ENCODE results near the gene B3GNT7.
"Not testable (repeated sequence)": the region's sequence is repeated elsewhere in the genome, so short reads cannot be mapped to it uniquely, and the experiment has no call there.

B3GNT7 gene

DNA sequence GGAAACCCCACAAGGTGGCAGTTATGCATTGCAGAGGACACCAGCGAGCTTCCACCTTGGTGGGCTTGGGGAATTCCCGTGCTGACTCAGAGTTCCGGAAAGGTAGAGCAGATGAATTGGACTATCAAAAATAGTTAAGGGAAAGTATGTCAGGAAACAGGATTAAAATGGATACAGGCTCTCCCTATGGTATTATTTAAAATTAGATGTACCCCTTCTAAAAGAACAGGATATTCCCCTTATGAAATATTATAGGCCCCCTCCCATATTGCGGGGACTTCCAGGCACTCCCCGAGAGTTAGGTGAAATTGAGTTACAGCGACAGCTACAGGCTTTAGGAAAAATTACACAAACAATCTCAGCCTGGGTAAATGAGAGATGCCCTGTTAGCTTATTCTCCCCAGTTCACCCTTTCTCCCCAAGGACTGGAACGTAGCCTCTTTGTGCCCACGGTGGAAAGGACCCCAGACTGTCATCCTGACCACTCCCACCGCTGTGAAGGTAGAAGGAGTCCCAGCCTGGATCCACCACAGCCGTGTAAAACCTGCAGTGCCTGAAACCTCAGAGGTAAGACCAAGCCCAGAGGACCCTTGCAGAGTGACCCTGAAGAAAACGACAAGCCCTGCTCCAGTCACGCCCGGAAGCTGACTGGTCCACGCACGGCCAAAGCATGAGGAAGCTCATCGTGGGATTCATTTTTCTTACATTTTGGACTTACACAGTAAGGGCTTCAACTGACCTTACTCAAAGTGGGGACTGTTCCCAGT lies 10.3 kb downstream of the B3GNT7 start:
- not testable (repeated sequence) for H3K27ac ChIP-seq (ENCODE audit: low read depth, low read length); H3K36me3 ChIP-seq (ENCODE audit: control insufficient read depth, insufficient read depth, low read length); H3K4me3 ChIP-seq (ENCODE audit: low read depth, low read length); H3K27me3 ChIP-seq (ENCODE audit: control insufficient read depth, insufficient read depth, low read length)
- H3K9me3 ChIP-seq (ENCODE audit: control insufficient read depth, insufficient read depth, low read depth, low read length) = peaks cover 15% of the 10 kb centered on the region
- H3K9ac ChIP-seq (ENCODE audit: low read length) = peak overlapping the region; percentile 9
- peaks cover 18% of the 10 kb centered on the region for H3K4me1 ChIP-seq (ENCODE audit: control insufficient read depth, insufficient read depth, low read length)

DNA sequence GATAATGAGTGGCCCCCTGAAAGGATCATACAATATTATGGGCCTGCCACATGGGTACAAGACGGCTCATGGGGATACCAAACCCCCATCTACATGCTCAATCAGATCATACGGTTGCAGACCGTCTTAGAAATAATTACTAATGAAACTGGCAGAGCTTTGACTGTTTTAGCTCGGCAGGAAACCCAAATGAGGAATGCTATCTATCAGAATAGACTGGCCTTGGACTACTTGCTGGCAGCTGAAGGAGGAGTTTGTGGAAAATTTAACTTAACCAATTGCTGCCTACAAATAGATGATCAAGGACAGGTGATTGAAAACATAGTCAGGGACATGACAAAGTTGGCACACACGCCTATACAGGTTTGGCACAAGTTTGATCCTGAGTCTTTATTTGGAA lies 12.2 kb downstream of the B3GNT7 start:
- H3K4me3 ChIP-seq (ENCODE audit: low read depth, low read length); H3K9ac ChIP-seq (ENCODE audit: low read length); H3K36me3 ChIP-seq (ENCODE audit: control insufficient read depth, insufficient read depth, low read length); H3K27ac ChIP-seq (ENCODE audit: low read depth, low read length); H3K27me3 ChIP-seq (ENCODE audit: control insufficient read depth, insufficient read depth, low read length): not testable (repeated sequence)
- Histone ChIP-seq H3K4me1 (ENCODE audit: control insufficient read depth, insufficient read depth, low read length) (peaks cover 26% of the 10 kb centered on the region), H3K9me3 (ENCODE audit: control insufficient read depth, insufficient read depth, low read depth, low read length) (peaks cover 15% of the 10 kb centered on the region)

DNA sequence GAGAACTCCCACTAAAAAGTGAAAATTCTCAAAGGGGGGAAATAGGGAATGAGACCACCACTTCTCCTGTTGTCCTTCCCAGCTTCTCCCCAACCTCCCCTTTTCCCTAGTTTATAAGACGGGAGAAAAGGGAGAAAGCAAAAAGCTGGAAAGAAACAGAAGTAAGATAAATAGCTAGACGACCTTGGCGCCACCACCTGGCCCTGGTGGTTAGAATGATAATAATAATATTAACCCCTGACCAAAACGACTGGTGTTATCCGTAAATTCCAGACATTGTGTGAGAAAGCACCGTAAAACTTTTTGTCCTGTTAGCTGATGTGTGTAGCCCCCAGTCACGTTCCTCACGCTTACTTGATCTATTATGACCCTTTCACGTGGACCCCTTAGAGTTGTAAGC lies 12.8 kb downstream of the B3GNT7 start:
- H3K36me3 ChIP-seq (ENCODE audit: control insufficient read depth, insufficient read depth, low read length); H3K27ac ChIP-seq (ENCODE audit: low read depth, low read length): not testable (repeated sequence)
- peaks cover 15% of the 10 kb centered on the region for H3K9me3 ChIP-seq (ENCODE audit: control insufficient read depth, insufficient read depth, low read depth, low read length)

DNA sequence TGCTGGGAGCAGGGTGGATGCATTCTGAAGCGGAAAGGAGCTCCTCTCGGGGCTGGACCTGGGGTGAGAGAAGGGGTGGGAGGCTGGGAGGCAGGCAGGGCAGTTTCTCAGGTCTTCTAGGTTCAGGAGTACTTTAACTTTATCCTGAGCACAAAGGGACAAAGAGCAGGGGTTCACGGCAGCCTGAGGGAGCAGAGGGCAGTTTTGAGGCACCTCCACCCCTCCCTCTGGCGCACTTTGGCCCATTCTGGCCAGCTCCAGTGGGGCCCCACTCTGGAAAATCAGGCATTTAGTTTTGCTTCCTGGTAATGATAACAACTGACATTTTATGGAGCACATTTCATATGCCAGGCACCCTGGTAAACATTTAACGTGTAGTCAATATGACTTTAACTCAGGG lies 14.3 kb downstream of the B3GNT7 start:
- Histone ChIP-seq H3K4me3 (ENCODE audit: low read depth, low read length) (no peak overlapping the region), H3K9me3 (ENCODE audit: control insufficient read depth, insufficient read depth, low read depth, low read length) (peaks cover 15% of the 10 kb centered on the region), H3K27me3 (ENCODE audit: control insufficient read depth, insufficient read depth, low read length) (no peaks in the 10 kb centered on the region), H3K9ac (ENCODE audit: low read length) (no peak overlapping the region), H3K27ac (ENCODE audit: low read depth, low read length) (peak overlapping the region; percentile 97), H3K4me1 (ENCODE audit: control insufficient read depth, insufficient read depth, low read length) (peaks cover 45% of the 10 kb centered on the region), H3K36me3 (ENCODE audit: control insufficient read depth, insufficient read depth, low read length) (no peaks in the 10 kb centered on the region)

More for the DNA sequence above, 12.8 kb downstream of the B3GNT7 start:
- not testable (repeated sequence) for H3K27me3 ChIP-seq (ENCODE audit: control insufficient read depth, insufficient read depth, low read length); H3K4me3 ChIP-seq (ENCODE audit: low read depth, low read length); H3K9ac ChIP-seq (ENCODE audit: low read length)
- H3K4me1 ChIP-seq (ENCODE audit: control insufficient read depth, insufficient read depth, low read length) = peaks cover 32% of the 10 kb centered on the region

DNA sequence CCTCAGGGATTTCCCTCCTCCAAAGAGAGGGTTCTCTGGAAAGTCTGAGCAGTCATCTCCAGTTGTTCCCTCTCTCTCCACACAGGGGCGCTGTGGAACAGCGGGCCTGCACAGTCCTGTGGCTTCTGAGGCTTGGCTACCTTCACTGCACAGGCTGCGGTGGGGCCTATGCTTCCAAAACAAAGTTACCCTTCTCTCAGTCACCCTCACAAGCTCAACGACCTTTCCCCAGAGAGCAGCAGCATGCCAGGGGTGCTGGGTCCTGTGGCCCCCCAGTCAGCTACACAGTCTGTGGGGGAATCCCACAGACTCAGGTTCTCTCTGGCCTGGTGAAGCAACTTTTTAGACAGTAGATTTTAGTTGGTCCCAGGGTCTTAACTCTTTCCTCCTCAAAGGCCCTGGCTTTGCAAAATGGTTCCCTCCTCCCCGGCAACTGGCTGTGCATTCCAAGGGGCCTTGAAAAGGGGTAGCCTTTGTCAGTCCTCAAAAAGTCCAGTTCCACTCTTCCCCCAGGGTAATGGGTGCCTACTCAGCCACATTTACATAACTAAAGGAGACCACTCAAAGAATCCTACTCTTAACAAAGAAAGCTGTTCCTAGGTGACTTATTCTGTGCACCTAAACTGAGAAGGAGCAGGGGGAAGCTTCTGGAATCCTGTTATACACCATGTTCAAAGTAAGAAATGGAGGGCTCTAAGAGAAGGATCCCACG lies 14.9 kb downstream of the B3GNT7 start:
- Histone ChIP-seq H3K36me3 (ENCODE audit: control insufficient read depth, insufficient read depth, low read length) (no peaks in the 10 kb centered on the region), H3K9ac (ENCODE audit: low read length) (peak overlapping the region; percentile 87), H3K4me3 (ENCODE audit: low read depth, low read length) (peak overlapping the region; percentile 70), H3K27me3 (ENCODE audit: control insufficient read depth, insufficient read depth, low read length) (no peaks in the 10 kb centered on the region), H3K9me3 (ENCODE audit: control insufficient read depth, insufficient read depth, low read depth, low read length) (peaks cover 15% of the 10 kb centered on the region), H3K27ac (ENCODE audit: low read depth, low read length) (peak overlapping the region; percentile 97), H3K4me1 (ENCODE audit: control insufficient read depth, insufficient read depth, low read length) (peaks cover 41% of the 10 kb centered on the region)

DNA sequence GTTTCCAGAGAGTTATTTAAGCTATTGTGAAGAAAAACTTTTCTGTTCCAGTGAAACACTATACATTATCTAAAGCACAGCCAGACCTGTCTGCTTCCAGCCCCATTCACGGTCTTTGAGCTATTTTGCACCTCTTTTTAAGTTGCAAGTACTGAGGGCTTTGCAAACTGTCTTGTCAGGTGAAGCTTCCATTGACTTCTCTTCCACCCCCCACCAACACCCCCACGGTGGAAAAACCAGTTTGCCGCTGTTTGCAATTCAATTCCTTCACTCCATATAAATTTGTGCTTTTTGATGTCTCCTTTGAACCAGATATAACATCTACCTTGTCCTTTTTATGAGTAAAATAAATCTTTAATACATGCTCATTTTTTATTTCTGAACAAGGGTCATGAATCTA lies 15.7 kb downstream of the B3GNT7 start:
- no peaks in the 10 kb centered on the region for H3K27me3 ChIP-seq (ENCODE audit: control insufficient read depth, insufficient read depth, low read length)
- H3K9me3 ChIP-seq (ENCODE audit: control insufficient read depth, insufficient read depth, low read depth, low read length) = peaks cover 15% of the 10 kb centered on the region
- peak overlapping the region; percentile 95 for H3K27ac ChIP-seq (ENCODE audit: low read depth, low read length)
- no peaks in the 10 kb centered on the region for H3K36me3 ChIP-seq (ENCODE audit: control insufficient read depth, insufficient read depth, low read length)
- peak overlapping the region; percentile 87 for H3K9ac ChIP-seq (ENCODE audit: low read length)
- peak overlapping the region; percentile 70 for H3K4me3 ChIP-seq (ENCODE audit: low read depth, low read length)
- peaks cover 35% of the 10 kb centered on the region for H3K4me1 ChIP-seq (ENCODE audit: control insufficient read depth, insufficient read depth, low read length)

DNA sequence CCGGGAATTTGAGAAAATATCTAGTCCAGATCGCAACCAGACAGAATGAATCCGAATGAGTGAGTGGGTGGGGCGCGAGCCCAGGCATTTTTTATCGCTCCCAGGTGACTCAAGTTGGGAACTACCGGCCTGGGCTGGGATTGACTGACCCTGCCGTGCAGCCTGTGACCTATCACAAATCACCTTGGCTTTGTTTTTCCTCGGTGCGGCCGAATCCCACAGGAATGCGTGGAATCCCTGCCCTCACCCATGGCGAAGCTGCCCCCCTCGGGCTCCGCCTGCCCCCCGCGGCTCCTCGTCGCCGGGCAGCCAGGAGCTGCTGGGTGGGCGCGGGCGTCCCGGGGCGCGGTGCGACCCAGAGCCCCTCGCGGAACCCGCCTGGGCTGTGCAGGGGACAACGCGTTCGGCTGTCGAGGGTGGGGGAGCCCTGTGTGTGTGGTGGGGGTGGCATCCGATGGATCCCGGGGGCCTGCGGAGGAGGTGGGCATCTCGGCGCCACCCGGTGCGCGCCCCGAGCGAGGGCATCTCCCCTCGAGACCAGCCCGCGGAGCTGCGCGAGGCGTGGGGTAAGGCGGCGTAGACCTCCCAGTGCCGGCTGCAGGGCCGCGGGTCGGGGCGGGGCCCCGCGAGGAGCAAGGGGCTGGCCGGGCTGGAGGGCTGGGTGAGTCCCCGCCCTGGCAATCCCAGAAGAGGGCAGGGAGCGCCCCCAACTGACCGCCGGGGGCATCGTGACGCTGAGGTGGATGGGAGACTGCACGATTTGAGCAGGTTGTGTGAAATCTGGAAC lies 16.5 kb downstream of the B3GNT7 start:
- Histone ChIP-seq H3K27ac (ENCODE audit: low read depth, low read length) (peak overlapping the region; percentile 95), H3K4me3 (ENCODE audit: low read depth, low read length) (peak overlapping the region; percentile 70), H3K36me3 (ENCODE audit: control insufficient read depth, insufficient read depth, low read length) (no peaks in the 10 kb centered on the region), H3K27me3 (ENCODE audit: control insufficient read depth, insufficient read depth, low read length) (no peaks in the 10 kb centered on the region), H3K9ac (ENCODE audit: low read length) (peak overlapping the region; percentile 87), H3K9me3 (ENCODE audit: control insufficient read depth, insufficient read depth, low read depth, low read length) (peaks cover 15% of the 10 kb centered on the region), H3K4me1 (ENCODE audit: control insufficient read depth, insufficient read depth, low read length) (peaks cover 35% of the 10 kb centered on the region)

DNA sequence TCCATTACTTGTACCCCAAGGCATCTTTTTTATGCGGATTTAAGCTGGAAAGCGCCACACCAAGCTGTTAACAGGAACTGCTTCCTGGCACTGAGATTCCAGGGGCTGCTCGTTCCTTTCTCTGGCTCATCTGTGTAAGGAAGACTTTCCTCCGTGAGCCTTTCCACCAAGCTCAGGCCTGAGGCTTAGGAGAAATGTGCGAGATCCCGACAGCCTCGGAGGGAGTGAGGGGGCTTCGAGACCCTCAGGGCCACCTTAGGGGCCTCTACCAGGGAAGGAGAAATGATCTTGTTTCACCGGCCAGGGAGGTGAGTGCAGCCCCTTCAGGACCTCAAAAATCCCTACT lies 17.1 kb downstream of the B3GNT7 start:
- Histone ChIP-seq H3K27ac (ENCODE audit: low read depth, low read length) (no peak overlapping the region), H3K4me1 (ENCODE audit: control insufficient read depth, insufficient read depth, low read length) (peaks cover 35% of the 10 kb centered on the region), H3K27me3 (ENCODE audit: control insufficient read depth, insufficient read depth, low read length) (no peaks in the 10 kb centered on the region), H3K4me3 (ENCODE audit: low read depth, low read length) (peak overlapping the region; percentile 70), H3K9me3 (ENCODE audit: control insufficient read depth, insufficient read depth, low read depth, low read length) (peaks cover 15% of the 10 kb centered on the region), H3K9ac (ENCODE audit: low read length) (peak overlapping the region; percentile 87), H3K36me3 (ENCODE audit: control insufficient read depth, insufficient read depth, low read length) (no peaks in the 10 kb centered on the region)

DNA sequence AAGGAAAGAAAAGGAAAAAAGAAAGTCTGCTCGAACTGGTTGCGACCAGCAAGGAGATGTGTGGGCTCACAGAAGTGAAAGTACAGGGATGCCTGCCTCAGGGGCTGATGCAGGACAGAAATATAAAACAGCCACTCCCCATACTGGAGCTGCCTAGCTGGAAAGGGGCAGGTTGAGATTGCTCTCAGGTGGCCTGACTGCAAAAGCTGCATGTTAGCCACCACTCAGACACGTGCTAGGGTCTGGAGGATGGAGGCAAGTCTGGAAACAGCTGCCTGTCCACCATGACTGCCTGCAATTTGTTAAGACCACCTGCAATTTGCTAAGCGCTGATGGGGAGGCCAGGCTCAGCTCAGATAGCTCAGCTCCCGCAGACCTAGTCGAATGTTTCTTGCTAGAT lies 17.9 kb downstream of the B3GNT7 start:
- H3K4me1 ChIP-seq (ENCODE audit: control insufficient read depth, insufficient read depth, low read length) = peaks cover 35% of the 10 kb centered on the region
- peak overlapping the region; percentile 58 for H3K9ac ChIP-seq (ENCODE audit: low read length)
- H3K4me3 ChIP-seq (ENCODE audit: low read depth, low read length) = peak overlapping the region; percentile 21; the same call in 1 of the 2 replicates
- H3K27ac ChIP-seq (ENCODE audit: low read depth, low read length) = no peak overlapping the region; the same call in 1 of the 2 replicates
- H3K9me3 ChIP-seq (ENCODE audit: control insufficient read depth, insufficient read depth, low read depth, low read length) = peaks cover 13% of the 10 kb centered on the region
- H3K27me3 ChIP-seq (ENCODE audit: control insufficient read depth, insufficient read depth, low read length) = no peaks in the 10 kb centered on the region
- H3K36me3 ChIP-seq (ENCODE audit: control insufficient read depth, insufficient read depth, low read length) = no peaks in the 10 kb centered on the region

DNA sequence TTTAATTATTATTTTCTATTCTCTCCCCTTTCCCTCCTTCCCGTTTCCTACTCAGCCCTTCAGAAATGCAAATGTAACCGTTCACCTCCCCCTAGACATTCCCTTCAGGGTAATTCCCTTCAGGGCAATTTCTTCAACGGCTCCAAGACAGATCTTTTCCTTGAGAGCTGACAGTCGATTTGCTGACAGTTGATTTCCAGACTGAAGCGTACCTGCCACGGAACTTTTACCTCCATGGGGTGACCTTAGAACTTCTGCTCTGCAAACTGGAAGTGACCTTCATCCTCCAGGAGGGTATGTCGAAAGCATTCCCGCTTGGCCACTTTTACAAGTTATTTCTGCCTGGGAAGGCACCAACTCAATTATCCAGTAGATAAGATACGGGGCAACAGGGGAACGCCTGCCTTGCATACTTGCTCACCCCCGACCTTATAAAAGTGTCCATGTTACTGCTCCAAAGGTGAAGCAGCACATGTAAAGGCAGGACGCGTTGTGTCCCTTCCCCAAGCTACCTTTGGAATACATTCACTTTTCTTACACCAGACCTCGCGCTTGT lies 18.5 kb downstream of the B3GNT7 start:
- H3K4me3 ChIP-seq (ENCODE audit: low read depth, low read length) = peak overlapping the region; percentile 11; the same call in 1 of the 2 replicates
- peak overlapping the region; percentile 5 for H3K9ac ChIP-seq (ENCODE audit: low read length)
- H3K9me3 ChIP-seq (ENCODE audit: control insufficient read depth, insufficient read depth, low read depth, low read length) = peaks cover 10% of the 10 kb centered on the region
- no peaks in the 10 kb centered on the region for H3K27me3 ChIP-seq (ENCODE audit: control insufficient read depth, insufficient read depth, low read length)
- H3K36me3 ChIP-seq (ENCODE audit: control insufficient read depth, insufficient read depth, low read length) = no peaks in the 10 kb centered on the region
- H3K27ac ChIP-seq (ENCODE audit: low read depth, low read length) = no peak overlapping the region
- H3K4me1 ChIP-seq (ENCODE audit: control insufficient read depth, insufficient read depth, low read length) = peaks cover 35% of the 10 kb centered on the region

All from HUES6 (cell line).